ENCODE results near the gene GJC1.

Gene GJC1

GRCh38 chr17:44777394-44778348 lies 52.4 kb downstream of the GJC1 start:
- Histone ChIP-seq H3K4me3 (ENCODE audit: low read length) (no peak overlapping the region), H3K27me3 (ENCODE audit: insufficient read depth, low read length) (no peaks in the 10 kb centered on the region), H2AFZ (ENCODE audit: low read depth, low read length) (no peak overlapping the region), H3K36me3 (ENCODE audit: insufficient read depth, low read length) (no peaks in the 10 kb centered on the region), H3K4me1 (ENCODE audit: insufficient read depth, low read length) (peaks cover 24% of the 10 kb centered on the region), H3K9me3 (ENCODE audit: low read length) (no peaks in the 10 kb centered on the region)

GRCh38 chr17:44776628-44777393 lies 53.3 kb downstream of the GJC1 start:
- Histone ChIP-seq H3K4me3 (ENCODE audit: low read length) (no peak overlapping the region), H3K4me1 (ENCODE audit: insufficient read depth, low read length) (peaks cover 16% of the 10 kb centered on the region), H2AFZ (ENCODE audit: low read depth, low read length) (no peak overlapping the region), H3K27me3 (ENCODE audit: insufficient read depth, low read length) (no peaks in the 10 kb centered on the region), H3K36me3 (ENCODE audit: insufficient read depth, low read length) (no peaks in the 10 kb centered on the region), H3K9me3 (ENCODE audit: low read length) (no peaks in the 10 kb centered on the region)

- H3K27me3 ChIP-seq (ENCODE audit: insufficient read depth, low read length): no peaks in the 10 kb centered on the region
- H3K4me3 ChIP-seq (ENCODE audit: low read length): peak overlapping the region; percentile 48
- peak overlapping the region; percentile 81 for H2AFZ ChIP-seq (ENCODE audit: low read depth, low read length)
- peaks cover 12% of the 10 kb centered on the region for H3K4me1 ChIP-seq (ENCODE audit: insufficient read depth, low read length)
- H3K36me3 ChIP-seq (ENCODE audit: insufficient read depth, low read length): no peaks in the 10 kb centered on the region
- no peaks in the 10 kb centered on the region for H3K9me3 ChIP-seq (ENCODE audit: low read length)
Observed at GRCh38 chr17:44775838-44776621, 54.1 kb downstream of the GJC1 start.

- H3K9me3 ChIP-seq (ENCODE audit: low read length): no peaks in the 10 kb centered on the region
- peak overlapping the region; percentile 91 for H2AFZ ChIP-seq (ENCODE audit: low read depth, low read length)
- H3K4me1 ChIP-seq (ENCODE audit: insufficient read depth, low read length): peaks cover 12% of the 10 kb centered on the region
- H3K36me3 ChIP-seq (ENCODE audit: insufficient read depth, low read length): no peaks in the 10 kb centered on the region
- H3K27me3 ChIP-seq (ENCODE audit: insufficient read depth, low read length): no peaks in the 10 kb centered on the region
- peak overlapping the region; percentile 48 for H3K4me3 ChIP-seq (ENCODE audit: low read length)
Observed at GRCh38 chr17:44775136-44775837, 54.8 kb downstream of the GJC1 start.

GRCh38 chr17:44774271-44775135 lies 55.6 kb downstream of the GJC1 start:
- H2AFZ ChIP-seq (ENCODE audit: low read depth, low read length): peak overlapping the region; percentile 91
- H3K9me3 ChIP-seq (ENCODE audit: low read length): no peaks in the 10 kb centered on the region
- H3K27me3 ChIP-seq (ENCODE audit: insufficient read depth, low read length): no peaks in the 10 kb centered on the region
- peaks cover 12% of the 10 kb centered on the region for H3K4me1 ChIP-seq (ENCODE audit: insufficient read depth, low read length)
- peak overlapping the region; percentile 48 for H3K4me3 ChIP-seq (ENCODE audit: low read length)
- H3K36me3 ChIP-seq (ENCODE audit: insufficient read depth, low read length): no peaks in the 10 kb centered on the region

- H3K4me3 ChIP-seq (ENCODE audit: low read length): no peak overlapping the region
Observed at GRCh38 chr17:44773140-44773539, 56.9 kb downstream of the GJC1 start.

GRCh38 chr17:44772308-44773045 lies 57.6 kb downstream of the GJC1 start:
- Histone ChIP-seq H3K4me3 (ENCODE audit: low read length) (no peak overlapping the region), H3K36me3 (ENCODE audit: insufficient read depth, low read length) (no peaks in the 10 kb centered on the region)

More at GRCh38 chr17:44773140-44773539, 56.9 kb downstream of the GJC1 start:
- no peaks in the 10 kb centered on the region for H3K27me3 ChIP-seq (ENCODE audit: insufficient read depth, low read length)
- H3K36me3 ChIP-seq (ENCODE audit: insufficient read depth, low read length): no peaks in the 10 kb centered on the region
- H2AFZ ChIP-seq (ENCODE audit: low read depth, low read length): no peak overlapping the region
- H3K9me3 ChIP-seq (ENCODE audit: low read length): no peaks in the 10 kb centered on the region
- H3K4me1 ChIP-seq (ENCODE audit: insufficient read depth, low read length): peaks cover 12% of the 10 kb centered on the region

GRCh38 chr17:44770166-44770925 lies 59.7 kb downstream of the GJC1 start:
- Histone ChIP-seq H3K4me1 (ENCODE audit: insufficient read depth, low read length) (peaks cover 9% of the 10 kb centered on the region), H3K9me3 (ENCODE audit: low read length) (no peaks in the 10 kb centered on the region), H3K27me3 (ENCODE audit: insufficient read depth, low read length) (peaks cover 4% of the 10 kb centered on the region), H3K36me3 (ENCODE audit: insufficient read depth, low read length) (no peaks in the 10 kb centered on the region), H2AFZ (ENCODE audit: low read depth, low read length) (no peak overlapping the region), H3K4me3 (ENCODE audit: low read length) (no peak overlapping the region)

More at GRCh38 chr17:44772308-44773045, 57.6 kb downstream of the GJC1 start:
- Histone ChIP-seq H2AFZ (ENCODE audit: low read depth, low read length) (no peak overlapping the region), H3K4me1 (ENCODE audit: insufficient read depth, low read length) (peaks cover 12% of the 10 kb centered on the region), H3K9me3 (ENCODE audit: low read length) (no peaks in the 10 kb centered on the region), H3K27me3 (ENCODE audit: insufficient read depth, low read length) (no peaks in the 10 kb centered on the region)

DNA sequence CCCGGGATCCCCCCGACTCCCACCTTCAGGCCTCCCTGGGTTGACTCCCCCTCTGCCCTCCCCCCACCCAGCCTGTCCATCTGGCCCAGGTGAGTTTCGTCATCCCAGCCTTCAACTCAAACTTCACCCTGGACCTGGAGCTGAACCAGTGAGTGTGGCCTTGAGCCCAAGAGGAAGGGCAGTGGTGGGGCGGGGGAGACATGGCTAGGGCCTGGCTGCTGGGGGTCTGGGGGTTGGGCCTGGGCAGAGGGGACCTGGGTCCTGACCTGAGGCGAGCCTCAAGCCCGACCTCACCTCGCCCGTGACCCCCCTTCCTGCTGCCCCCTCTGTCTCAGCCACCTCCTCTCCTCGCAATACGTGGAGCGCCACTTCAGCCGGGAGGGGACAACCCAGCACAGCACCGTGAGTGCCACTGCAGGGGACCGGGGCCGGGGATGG lies 60.4 kb downstream of the GJC1 start:
- Histone ChIP-seq H3K4me1 (ENCODE audit: insufficient read depth, low read length) (peaks cover 4% of the 10 kb centered on the region), H3K27me3 (ENCODE audit: insufficient read depth, low read length) (peaks cover 4% of the 10 kb centered on the region), H3K36me3 (ENCODE audit: insufficient read depth, low read length) (no peaks in the 10 kb centered on the region), H3K4me3 (ENCODE audit: low read length) (no peak overlapping the region), H2AFZ (ENCODE audit: low read depth, low read length) (no peak overlapping the region), H3K9me3 (ENCODE audit: low read length) (no peaks in the 10 kb centered on the region)

GRCh38 chr17:44769230-44769629 lies 60.9 kb downstream of the GJC1 start:
- no peak overlapping the region for H2AFZ ChIP-seq (ENCODE audit: low read depth, low read length)
- no peak overlapping the region for H3K4me3 ChIP-seq (ENCODE audit: low read length)
- peaks cover 4% of the 10 kb centered on the region for H3K27me3 ChIP-seq (ENCODE audit: insufficient read depth, low read length)
- H3K9me3 ChIP-seq (ENCODE audit: low read length): no peaks in the 10 kb centered on the region
- H3K4me1 ChIP-seq (ENCODE audit: insufficient read depth, low read length): no peaks in the 10 kb centered on the region
- no peaks in the 10 kb centered on the region for H3K36me3 ChIP-seq (ENCODE audit: insufficient read depth, low read length)
